SK-N-MC (cell line): ENCODE data around the gene PTGES3L.

ENCODE experiments used
- EZH2 ChIP-seq: fragments of 200-600 bp; sonication (generic); IDR thresholded peaks from one replicate; pipeline ENCODE4 v1.6.1; 2017; ENCODE audit warnings: antibody characterized with exemption
- FOXP2 ChIP-seq: optimal IDR thresholded peaks from 2 replicates; pipeline ENCODE3; 2011; ENCODE audit warnings: mild to moderate bottlenecking, moderate library complexity; ENCODE audit not compliant: insufficient read depth; ENCODE audit errors: extremely low read length, control extremely low read depth
- POLR2AphosphoS5 ChIP-seq: IDR thresholded peaks from 2 replicates; pipeline ENCODE4 v1.6.1; 2012; ENCODE audit warnings: mild to moderate bottlenecking, low read depth, low read length, borderline replicate concordance

GRCh38 chr17:42997984-42998938 lies 18.4 kb upstream of the PTGES3L start, which contains the start of gene RPL27:
- TF ChIP-seq EZH2 (no peak), POLR2AphosphoS5 (peak; percentile 96), FOXP2 (no peak)
